ENCODE measurements around the gene PES1.
"Not testable (repeated sequence)": the region's sequence is repeated elsewhere in the genome, so short reads cannot be mapped to it uniquely, and the experiment has no call there.

PES1 gene

DNA sequence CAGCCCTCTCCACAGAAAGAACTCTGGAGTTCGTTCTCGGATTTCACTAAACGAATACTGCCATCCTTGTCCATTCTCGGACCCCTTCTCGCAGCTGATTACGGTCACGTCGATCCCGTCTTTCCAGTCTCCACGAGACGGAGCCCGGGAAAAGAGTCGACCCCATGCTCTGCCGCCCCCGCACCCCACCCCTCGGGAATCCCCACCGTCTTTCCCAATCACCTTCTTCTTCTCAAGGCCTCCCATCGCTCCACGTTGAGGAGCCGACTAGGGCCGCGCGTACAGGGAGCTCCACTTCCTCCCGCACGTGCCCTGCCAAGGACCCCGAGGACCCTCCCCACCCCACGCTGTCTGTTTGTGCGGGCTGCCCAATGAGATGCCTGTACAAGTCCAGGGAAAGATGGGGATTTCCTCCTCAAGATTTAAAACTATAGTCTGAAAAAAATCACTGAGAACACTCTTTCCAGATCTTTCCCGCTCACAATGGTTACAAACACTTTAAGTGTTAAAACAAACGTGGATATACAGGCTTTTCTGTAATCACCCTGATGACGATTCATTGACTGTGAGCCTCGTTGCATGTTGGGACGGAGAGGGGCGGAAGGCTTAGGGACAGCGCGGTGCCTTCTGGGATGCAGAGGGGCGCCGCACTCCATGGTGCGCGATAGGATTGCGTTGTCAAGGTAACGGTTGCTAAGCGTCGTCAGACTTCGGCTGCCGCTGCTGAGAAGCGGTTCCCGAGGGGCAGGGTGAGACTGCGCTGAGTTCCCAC is at the start of gene PES1:
Gene PES1 (minus strand): TSS at position 323 of the 772 bp plus-strand sequence. CDS start 77 bp downstream, at position 246.
- DNase-seq (ENCODE audit: low read depth in 1 of 2, low spot score in 1 of 2), result peak; percentile 85 to 88

DNA sequence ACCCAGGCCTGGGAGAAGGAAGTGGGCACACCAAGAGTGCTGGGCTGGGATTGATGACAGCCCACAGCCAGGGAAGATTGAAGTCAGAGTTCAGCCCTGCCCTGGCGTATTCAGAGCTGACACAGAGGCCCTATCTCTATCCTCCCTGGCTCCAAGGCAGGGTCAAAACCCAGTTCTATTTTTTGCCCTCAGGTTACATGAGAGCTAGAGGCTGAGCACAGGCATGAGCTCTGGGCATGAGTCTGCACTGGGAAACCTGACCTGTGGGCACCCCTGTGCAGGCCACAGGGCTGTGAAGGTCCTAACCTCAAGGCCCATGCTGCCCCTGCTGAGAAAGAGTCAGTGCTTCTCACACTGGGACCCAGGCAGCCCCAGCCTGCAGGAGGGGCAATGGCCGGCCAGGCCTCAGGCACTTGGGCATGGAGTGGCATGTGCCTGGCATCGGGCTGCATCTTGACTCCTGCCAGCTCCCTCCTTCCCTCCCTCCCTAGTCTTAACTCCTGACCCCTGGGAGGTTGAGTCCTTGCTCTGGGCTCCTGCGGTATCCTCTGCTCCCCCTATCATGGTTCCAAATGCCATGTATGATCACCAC is 49.2 kb upstream of the PES1 start:
- DNase-seq (ENCODE audit: low read depth in 1 of 2, low spot score in 1 of 2), result no peak

DNA sequence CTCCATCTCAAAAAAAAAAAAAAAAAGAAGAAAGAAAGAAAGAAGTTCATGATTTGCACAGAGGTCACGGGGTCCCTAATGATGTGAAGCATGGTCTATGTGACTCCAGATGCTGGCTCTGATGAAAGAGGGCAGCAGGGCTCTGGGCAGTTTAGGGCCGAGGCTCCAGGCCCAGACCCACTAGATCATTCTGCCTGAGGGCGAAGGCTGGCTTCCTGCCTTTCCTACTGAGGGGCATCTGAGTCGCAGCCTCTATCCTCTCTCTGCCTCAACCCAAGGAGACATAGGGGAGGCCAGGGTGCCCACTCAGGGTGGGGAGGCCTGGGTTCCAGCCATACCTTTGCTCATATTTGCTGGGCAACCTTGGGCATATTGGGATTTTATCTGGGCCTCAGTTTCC is 48.7 kb upstream of the PES1 start:
- no peak for DNase-seq (ENCODE audit: low read depth in 1 of 2, low spot score in 1 of 2)

DNA sequence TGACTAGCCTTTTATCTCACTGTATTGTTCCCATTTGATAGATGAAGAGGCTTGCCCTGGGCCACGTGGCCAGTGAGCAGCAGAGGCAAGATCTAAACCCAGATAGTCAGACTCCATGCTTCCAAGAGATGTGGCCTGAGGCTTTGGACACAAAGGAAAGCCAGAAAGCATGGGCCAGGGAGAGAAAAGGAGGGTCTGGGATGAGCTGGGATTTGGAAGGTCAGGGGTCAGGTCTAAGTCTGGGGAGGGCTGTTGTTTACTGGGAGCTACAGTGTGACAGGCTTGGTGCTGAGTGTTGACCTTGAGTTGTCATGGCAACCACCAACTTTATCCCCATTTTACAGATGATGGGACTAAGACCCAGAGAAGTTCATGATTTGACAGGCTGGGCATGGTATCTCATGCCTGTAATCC is 46.0 kb upstream of the PES1 start:
- no peak for DNase-seq (ENCODE audit: low read depth in 1 of 2, low spot score in 1 of 2)

- DNase-seq (ENCODE audit: low read depth in 1 of 2, low spot score in 1 of 2), result no peak
These were observed 44.7 kb upstream of the PES1 start for GRCh38 chr22:30636226-30637077.

- DNase-seq (ENCODE audit: low read depth in 1 of 2, low spot score in 1 of 2), result peak; percentile 93 to 98
These were observed 43.8 kb upstream of the PES1 start, which contains the start of gene SLC35E4 for GRCh38 chr22:30635273-30636225. SLC35E4 (plus strand) TSS chr22:30635781; CDS start chr22:30636451, 670 bp downstream.

DNA sequence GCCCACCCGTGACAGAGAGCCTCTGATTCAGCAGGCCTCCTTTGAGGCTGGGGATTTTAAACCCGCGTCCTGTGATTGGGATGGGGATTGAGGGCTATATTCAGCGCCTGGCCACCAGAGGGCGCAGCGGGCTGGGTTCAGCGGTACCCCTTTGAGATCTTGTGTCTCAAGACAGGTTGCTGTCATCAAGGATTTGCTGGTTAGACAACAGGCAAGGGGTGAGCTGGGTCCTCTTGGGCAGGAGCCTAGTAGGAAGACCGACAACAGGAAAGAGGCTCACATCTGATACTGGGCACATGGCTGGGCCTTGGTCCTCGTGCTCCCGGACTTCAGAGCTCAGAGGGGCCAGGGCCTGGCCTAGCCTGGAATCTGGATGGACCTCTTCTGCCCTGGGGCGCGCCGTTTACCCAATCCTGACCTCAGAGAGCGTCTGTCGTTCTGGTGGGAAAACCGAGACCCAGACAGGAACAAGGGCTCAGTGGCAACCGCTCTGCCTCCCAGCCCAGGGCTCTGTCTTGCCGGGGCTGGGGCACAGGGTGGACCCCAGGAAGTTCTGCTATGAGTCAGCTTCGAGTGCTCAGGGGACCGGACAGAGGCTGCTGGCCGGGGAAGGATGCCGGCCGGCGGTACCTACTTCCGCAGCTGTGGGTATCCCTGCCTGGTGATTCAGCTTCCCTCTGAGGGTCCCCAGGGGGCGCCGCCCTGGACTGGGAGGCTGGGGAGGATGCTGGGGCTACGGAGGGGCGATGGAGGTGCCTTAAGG is 42.9 kb upstream of the PES1 start:
- peak; percentile 79 to 89 for DNase-seq (ENCODE audit: low read depth in 1 of 2, low spot score in 1 of 2)

GRCh38 chr22:30631469-30631868 is 39.8 kb upstream of the PES1 start:
- DNase-seq (ENCODE audit: low read depth in 1 of 2, low spot score in 1 of 2), result not testable (repeated sequence)

DNA sequence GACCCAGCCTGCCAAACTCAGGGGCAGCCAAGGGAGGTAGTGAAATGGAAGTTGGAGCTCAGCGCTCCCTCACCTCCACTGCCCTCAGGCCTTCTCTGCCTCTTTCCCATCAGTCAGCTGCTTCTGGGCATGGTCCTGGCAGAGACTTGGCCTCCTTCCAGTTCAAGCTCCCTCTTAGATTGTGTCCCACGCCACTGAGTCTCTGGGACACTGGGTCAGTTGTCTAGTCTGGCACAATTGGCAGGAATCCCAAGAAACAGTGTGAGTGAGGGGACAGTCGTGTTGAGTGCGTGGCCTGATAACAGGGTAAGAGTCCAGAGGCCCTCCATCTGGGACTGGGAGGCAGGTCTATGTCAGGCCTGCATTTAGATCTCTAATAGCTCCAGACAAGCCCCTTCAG is 36.8 kb upstream of the PES1 start:
- DNase-seq (ENCODE audit: low read depth in 1 of 2, low spot score in 1 of 2), result no peak

DNA sequence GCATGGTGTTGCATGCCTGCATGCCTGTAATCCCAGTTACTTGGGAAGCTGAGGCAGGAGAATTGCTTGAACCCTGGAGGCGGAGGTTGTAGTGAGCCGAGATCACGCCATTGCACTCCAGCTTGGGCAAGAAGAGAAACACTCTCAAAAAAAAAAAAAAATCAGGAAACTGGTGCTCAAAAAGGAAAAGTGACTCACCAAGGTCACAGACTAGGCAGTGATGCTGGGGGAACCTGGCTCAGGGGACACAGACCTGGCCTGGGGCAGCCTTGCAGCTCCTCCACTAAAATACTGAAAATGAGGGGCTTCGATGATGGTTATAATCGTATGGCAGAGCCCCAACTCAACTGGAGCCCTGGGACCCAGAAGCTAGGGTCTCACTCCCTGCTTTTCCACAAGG is 35.8 kb upstream of the PES1 start:
- no peak for DNase-seq (ENCODE audit: low read depth in 1 of 2, low spot score in 1 of 2)

- no peak for DNase-seq (ENCODE audit: low read depth in 1 of 2, low spot score in 1 of 2)
These were observed 34.7 kb upstream of the PES1 start for GRCh38 chr22:30626413-30626812.

- DNase-seq (ENCODE audit: low read depth in 1 of 2, low spot score in 1 of 2), result not testable (repeated sequence)
These were observed 28.2 kb upstream of the PES1 start for GRCh38 chr22:30619909-30620308.

DNA sequence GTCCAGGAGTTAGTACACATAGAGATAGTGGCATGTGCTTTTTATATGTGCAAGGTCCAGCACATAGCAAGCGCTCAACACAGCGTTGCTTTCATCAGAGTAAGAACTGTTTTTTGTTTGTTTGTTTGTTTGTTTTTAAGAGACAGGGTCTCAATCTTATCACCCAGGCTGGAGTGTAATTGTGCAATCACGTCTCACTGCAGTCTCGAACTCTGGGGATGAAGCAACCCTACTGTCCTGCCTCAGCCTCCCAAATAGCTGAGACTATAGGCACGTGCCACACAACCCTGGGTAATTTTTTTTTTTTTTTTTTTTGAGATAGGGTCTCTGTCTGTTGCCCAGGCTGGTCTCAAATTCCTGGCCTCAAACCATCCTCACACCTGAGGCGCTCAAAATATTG is 26.1 kb upstream of the PES1 start:
- no peak for DNase-seq (ENCODE audit: low read depth in 1 of 2, low spot score in 1 of 2)

DNA sequence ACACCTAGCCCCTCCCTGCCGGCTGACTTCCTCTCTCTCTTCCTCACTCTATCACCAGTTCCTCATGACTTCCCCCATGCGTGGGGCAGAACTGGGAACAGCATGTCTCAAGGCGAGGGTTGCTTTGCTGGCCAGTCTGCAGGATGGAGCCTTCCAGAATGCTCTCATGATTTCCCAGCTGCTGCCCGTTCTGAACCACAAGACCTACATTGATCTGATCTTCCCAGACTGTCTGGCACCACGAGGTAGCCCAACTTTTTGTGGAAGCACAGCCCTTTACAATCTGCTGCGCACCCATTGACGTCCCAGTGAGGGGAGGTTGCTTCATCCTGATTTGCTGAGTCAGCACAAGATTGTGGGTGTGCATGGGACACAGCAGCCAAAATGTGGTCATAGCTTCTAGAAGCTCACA is 23.8 kb upstream of the PES1 start:
- no peak for DNase-seq (ENCODE audit: low read depth in 1 of 2, low spot score in 1 of 2)

DNA sequence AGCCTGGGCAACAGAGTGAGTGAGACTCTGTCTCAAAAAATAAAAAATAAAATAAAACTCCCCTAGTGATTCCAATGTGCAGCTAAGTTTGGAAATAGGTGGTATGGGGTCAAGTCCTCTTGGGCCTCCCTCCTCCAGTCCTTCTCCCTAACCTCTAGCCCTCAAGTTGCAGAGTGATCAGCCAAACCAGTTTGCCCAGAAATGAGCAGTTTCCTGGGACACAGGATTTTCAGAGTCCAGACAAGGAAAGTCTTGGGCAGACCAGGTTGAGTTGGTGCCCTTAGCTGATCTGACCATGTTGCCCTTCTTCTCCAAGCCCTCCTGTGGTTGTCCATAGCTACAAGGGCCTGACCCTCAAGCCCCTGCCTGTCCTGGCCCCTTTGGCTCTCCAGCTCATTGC is 23.2 kb upstream of the PES1 start:
- no peak for DNase-seq (ENCODE audit: low read depth in 1 of 2, low spot score in 1 of 2)

- DNase-seq (ENCODE audit: low read depth in 1 of 2, low spot score in 1 of 2), result no peak
These were observed 22.6 kb upstream of the PES1 start for GRCh38 chr22:30614268-30614667.

DNA sequence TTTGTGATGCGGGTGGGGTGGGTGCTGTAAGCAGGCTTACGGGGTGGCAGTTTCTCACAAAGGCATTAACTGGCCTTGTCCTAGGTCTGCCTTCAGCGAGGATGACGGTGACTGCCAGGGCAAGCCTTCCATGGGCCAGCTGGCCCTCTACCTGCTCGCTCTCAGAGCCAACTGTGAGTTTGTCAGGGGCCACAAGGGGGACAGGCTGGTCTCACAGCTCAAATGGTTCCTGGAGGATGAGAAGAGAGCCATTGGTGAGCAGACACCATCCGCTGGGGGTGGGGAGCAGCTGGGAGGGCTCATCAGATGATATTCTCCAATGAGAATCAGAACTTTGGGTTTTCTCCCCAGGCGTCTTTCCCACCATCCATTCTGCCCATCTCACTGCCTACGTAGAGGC is 21.1 kb upstream of the PES1 start:
- DNase-seq (ENCODE audit: low read depth in 1 of 2, low spot score in 1 of 2), result no peak

GRCh38 chr22:30611197-30611596 is 19.5 kb upstream of the PES1 start:
- DNase-seq (ENCODE audit: low read depth in 1 of 2, low spot score in 1 of 2), result no peak

DNA sequence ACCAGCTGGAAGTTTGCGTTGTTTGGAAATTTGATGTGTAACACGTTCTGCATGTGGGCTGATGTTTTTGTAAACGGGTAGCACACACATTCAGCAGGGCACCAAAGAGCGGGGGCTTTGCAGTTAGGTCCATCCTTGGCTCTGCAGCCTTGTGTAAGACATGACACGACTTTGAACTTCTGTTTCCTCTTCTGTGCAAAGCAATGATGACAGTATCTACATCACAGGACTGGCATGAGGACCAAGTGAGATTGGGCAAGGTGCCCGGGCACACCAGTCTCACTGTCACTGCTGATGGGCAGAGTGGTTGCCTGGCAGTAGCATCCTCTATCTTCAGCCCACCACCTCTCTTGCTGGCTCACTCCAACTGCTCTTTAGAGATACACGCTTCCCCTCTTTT is 18.6 kb upstream of the PES1 start:
- DNase-seq (ENCODE audit: low read depth in 1 of 2, low spot score in 1 of 2), result no peak
